Smooth muscle cell (in vitro differentiated cells): ENCODE measurements around the gene B4GALT2. TPM values are rescaled to one million over a fixed set of nuclear protein-coding genes. Genes with fewer than 3 reads are reported as not detected.

Experiments used
- DNase-seq: peaks from one replicate; lab custom pipeline; 2025; ENCODE audit not compliant: unreplicated experiment; lab: John Stamatoyannopoulos, UW
- H2AFZ ChIP-seq: fragments of 200-600 bp; sonication (generic); 2 replicates; pipeline ENCODE4 v1.6.0; 2016; ENCODE audit warnings: antibody characterized with exemption, low read depth, mild to moderate bottlenecking
- H3F3A ChIP-seq: fragments of 200-600 bp; sonication (generic); 2 replicates; pipeline ENCODE4 v1.6.0; 2017; ENCODE audit warnings: antibody characterized with exemption, low read depth
- H3K27ac ChIP-seq: fragments of 200-600 bp; sonication (generic); 2 replicates; pipeline ENCODE4 v1.5.1; 2016; ENCODE audit warnings: low read depth, mild to moderate bottlenecking
- H3K27me3 ChIP-seq: fragments of 200-600 bp; sonication (generic); 2 replicates; pipeline ENCODE4 v1.6.1; 2016; ENCODE audit warnings: low read depth, mild to moderate bottlenecking
- H3K36me3 ChIP-seq: fragments of 200-600 bp; sonication (generic); 2 replicates; pipeline ENCODE4 v1.5.1; 2016; ENCODE audit warnings: low read depth
- H3K4me1 ChIP-seq: fragments of 200-600 bp; sonication (generic); 2 replicates; pipeline ENCODE4 v1.5.1; 2016; ENCODE audit warnings: low read depth
- H3K4me2 ChIP-seq: fragments of 200-600 bp; sonication (generic); 2 replicates; pipeline ENCODE4 v1.6.0; 2016; ENCODE audit warnings: mild to moderate bottlenecking
- H3K4me3 ChIP-seq: fragments of 200-600 bp; sonication (generic); 2 replicates; pipeline ENCODE4 v1.5.1; 2016; ENCODE audit warnings: mild to moderate bottlenecking
- H3K79me2 ChIP-seq: fragments of 200-600 bp; sonication (generic); 2 replicates; pipeline ENCODE4 v1.6.0; 2016; ENCODE audit warnings: low read depth, mild to moderate bottlenecking
- H3K9ac ChIP-seq: fragments of 200-600 bp; sonication (generic); 2 replicates; pipeline ENCODE4 v1.6.0; 2016; ENCODE audit warnings: low read depth
- H3K9me3 ChIP-seq: fragments of 200-600 bp; sonication (generic); replicated peaks from 2 replicates; pipeline ENCODE4 v1.5.1; 2016; ENCODE audit warnings: low read depth
- H4K20me1 ChIP-seq: fragments of 200-600 bp; sonication (generic); 2 replicates; pipeline ENCODE4 v1.6.0; 2016; ENCODE audit warnings: low read depth
- WGBS: methylation state at CpG from one replicate; pipeline ENCODE4 v1.1.7; 2016; ENCODE audit warnings: low lambda C conversion rate; 5-methylcytosine and 5-hydroxymethylcytosine counted together
- polyA plus RNA-seq: library from polyadenylated mRNA; unstranded; fragments of >200 nt; fragmentation: Nextera tagmentation; extraction: Ambion mirVana; gene quantifications from 2 replicates; pipeline ENCODE4 v1.2.1, GENCODE V29; 2016
- total RNA-seq: library from RNA; depleted of rRNA; stranded (reverse); fragments of >200 nt; gene quantifications from 2 replicates; pipeline ENCODE4 v1.2.3, GENCODE V29; 2014
- TF ChIP-seq, protein P1 (sequence below): fragments of 200-600 bp; sonication (generic); IDR thresholded peaks from 2 replicates; pipeline ENCODE4 v1.5.1; 2017; ENCODE audit warnings: borderline replicate concordance, mild to moderate bottlenecking, antibody characterized with exemption; ENCODE audit not compliant: insufficient read depth, poor library complexity, severe bottlenecking

B4GALT2 gene
- total and polyA plus RNA-seq, 2 experiments from 2014 or later, result 52.4 to 135 TPM

GRCh38 chr1:44024031-44024902 lies 45.3 kb downstream of the B4GALT2 start:
- no peak overlapping the region for H2AFZ ChIP-seq
- H3K27me3 ChIP-seq, result no peaks in the 10 kb centered on the region
- no peak overlapping the region for H3K27ac ChIP-seq
- H3K79me2 ChIP-seq, result peaks cover 25% of the 10 kb centered on the region
- no peak overlapping the region for H3K4me3 ChIP-seq
- H3K4me2 ChIP-seq, result no peak overlapping the region
- no peaks in the 10 kb centered on the region for H4K20me1 ChIP-seq
- DNase-seq, result no peak
- H3K4me1 ChIP-seq, result peaks cover 3% of the 10 kb centered on the region
- H3K36me3 ChIP-seq, result no peaks in the 10 kb centered on the region
- no peaks in the 10 kb centered on the region for H3K9me3 ChIP-seq
- TF ChIP-seq, protein P1, sequence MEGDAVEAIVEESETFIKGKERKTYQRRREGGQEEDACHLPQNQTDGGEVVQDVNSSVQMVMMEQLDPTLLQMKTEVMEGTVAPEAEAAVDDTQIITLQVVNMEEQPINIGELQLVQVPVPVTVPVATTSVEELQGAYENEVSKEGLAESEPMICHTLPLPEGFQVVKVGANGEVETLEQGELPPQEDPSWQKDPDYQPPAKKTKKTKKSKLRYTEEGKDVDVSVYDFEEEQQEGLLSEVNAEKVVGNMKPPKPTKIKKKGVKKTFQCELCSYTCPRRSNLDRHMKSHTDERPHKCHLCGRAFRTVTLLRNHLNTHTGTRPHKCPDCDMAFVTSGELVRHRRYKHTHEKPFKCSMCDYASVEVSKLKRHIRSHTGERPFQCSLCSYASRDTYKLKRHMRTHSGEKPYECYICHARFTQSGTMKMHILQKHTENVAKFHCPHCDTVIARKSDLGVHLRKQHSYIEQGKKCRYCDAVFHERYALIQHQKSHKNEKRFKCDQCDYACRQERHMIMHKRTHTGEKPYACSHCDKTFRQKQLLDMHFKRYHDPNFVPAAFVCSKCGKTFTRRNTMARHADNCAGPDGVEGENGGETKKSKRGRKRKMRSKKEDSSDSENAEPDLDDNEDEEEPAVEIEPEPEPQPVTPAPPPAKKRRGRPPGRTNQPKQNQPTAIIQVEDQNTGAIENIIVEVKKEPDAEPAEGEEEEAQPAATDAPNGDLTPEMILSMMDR, result no peak
- H3K9ac ChIP-seq, result no peak overlapping the region
- no peaks in the 10 kb centered on the region for H3F3A ChIP-seq
- WGBS, result 94% methylated on average over 14 of the region's 14 CpGs

DNA sequence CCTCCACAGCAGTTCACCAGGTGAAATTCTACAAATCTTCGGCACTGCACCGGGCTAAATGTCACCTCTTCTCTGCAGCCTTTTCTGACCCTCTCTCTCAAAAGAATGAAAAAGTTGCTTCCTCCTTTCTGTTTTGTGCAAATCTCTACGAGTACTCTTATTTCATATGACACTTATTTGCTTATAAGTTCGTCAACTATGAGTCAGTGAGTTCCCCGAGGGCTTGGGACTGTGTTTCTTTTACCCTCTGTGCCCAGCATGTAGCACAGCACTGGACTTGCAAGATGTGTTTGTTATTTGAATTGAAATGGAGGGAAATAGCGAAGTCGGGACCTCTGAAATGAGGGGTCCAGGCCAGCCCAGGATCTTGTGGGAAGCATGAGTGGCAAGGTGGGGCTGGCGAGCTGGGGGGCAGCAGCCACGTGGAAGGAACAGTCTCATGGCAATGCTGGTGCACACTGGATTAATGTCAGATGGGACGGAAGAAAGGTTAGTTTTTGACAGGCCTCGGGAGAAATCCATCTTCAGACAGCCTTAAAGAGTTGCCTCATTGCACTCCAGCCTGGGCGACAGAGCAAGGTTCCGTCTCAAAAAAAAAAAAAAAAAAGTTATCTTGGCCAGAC lies 46.0 kb downstream of the B4GALT2 start:
- Histone ChIP-seq H2AFZ (no peak overlapping the region), H3K4me1 (peaks cover 5% of the 10 kb centered on the region)
- 91% methylated on average over 12 of the region's 13 CpGs for WGBS

DNA sequence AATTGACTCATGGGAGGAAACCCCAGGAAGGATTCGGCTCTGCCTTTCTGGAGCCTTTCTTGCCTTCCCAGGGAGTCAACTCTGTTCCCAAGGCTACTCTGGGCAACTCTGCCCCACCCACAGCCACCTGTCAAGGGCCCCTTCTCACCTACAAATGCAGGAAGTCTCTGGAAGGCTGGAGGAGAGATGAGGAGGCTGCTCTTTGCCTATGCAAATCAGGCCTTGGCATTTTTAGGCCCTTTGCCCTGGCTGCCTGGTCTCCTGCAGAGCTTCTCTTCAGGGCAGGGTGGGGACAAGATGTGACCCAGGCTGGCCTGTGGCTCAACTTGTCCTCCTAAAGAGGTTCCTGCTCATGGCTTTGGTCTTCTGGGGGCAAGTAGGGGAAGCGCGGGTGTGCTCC lies 46.8 kb downstream of the B4GALT2 start:
- Histone ChIP-seq H3K36me3 (no peaks in the 10 kb centered on the region), H3F3A (no peaks in the 10 kb centered on the region), H3K4me2 (no peak overlapping the region), H3K9me3 (no peaks in the 10 kb centered on the region), H3K27ac (no peak overlapping the region), H3K4me1 (peaks cover 5% of the 10 kb centered on the region), H4K20me1 (no peaks in the 10 kb centered on the region), H3K27me3 (no peaks in the 10 kb centered on the region), H3K4me3 (no peak overlapping the region), H3K79me2 (peaks cover 25% of the 10 kb centered on the region), H2AFZ (no peak overlapping the region), H3K9ac (no peak overlapping the region)
- DNase-seq, result no peak
- TF ChIP-seq, protein P1, result no peak
- WGBS, result 92% methylated on average over 3 of the region's 3 CpGs

More for the DNA sequence above, 46.0 kb downstream of the B4GALT2 start:
- H3K79me2 ChIP-seq, result peaks cover 25% of the 10 kb centered on the region
- no peak overlapping the region for H3K4me3 ChIP-seq
- H3K9ac ChIP-seq, result no peak overlapping the region
- no peaks in the 10 kb centered on the region for H4K20me1 ChIP-seq
- no peak overlapping the region for H3K4me2 ChIP-seq
- H3K36me3 ChIP-seq, result no peaks in the 10 kb centered on the region
- no peaks in the 10 kb centered on the region for H3K9me3 ChIP-seq
- no peaks in the 10 kb centered on the region for H3K27me3 ChIP-seq
- TF ChIP-seq, protein P1, result no peak
- H3F3A ChIP-seq, result no peaks in the 10 kb centered on the region
- no peak overlapping the region for H3K27ac ChIP-seq
- no peak for DNase-seq
